HG03565 (cell line): ENCODE data around the gene NBEAL1.
"Not testable (repeated sequence)": the region's sequence is repeated elsewhere in the genome, so short reads cannot be mapped to it uniquely, and the experiment has no call there.

Source experiments
- ATAC-seq: cut with Tn5 transposase; IDR thresholded peaks from one replicate; pipeline ENCODE4 v1.9.1; 2021; ENCODE audit warnings: mild to moderate bottlenecking, moderate library complexity; ENCODE audit not compliant: unreplicated experiment

The NBEAL1 gene

GRCh38 chr2:203038586-203038985, 23.9 kb downstream of the NBEAL1 start:
- no peak for ATAC-seq

DNA sequence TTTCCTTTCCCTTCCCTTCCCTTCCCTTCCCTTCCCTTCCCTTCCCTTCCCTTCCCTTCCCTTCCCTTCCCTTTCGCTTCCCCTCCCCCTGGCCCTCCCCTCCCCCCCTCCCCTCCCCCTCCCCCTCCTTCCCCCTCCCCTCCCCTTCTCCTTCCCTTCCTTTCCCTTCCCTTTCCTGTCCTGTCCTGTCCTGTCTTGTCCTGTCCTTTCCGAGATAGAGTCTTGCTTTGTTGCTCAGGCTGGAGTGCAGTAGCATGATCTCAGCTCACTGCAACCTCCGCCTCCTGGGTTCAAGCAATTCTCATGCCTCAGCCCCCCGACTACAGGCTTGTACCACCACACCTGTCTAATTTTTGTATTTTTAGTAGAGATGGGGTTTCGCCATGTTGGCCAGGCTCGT, 24.5 kb downstream of the NBEAL1 start:
- not testable (repeated sequence) for ATAC-seq

GRCh38 chr2:203040966-203041521, 26.4 kb downstream of the NBEAL1 start:
- ATAC-seq: no peak

DNA sequence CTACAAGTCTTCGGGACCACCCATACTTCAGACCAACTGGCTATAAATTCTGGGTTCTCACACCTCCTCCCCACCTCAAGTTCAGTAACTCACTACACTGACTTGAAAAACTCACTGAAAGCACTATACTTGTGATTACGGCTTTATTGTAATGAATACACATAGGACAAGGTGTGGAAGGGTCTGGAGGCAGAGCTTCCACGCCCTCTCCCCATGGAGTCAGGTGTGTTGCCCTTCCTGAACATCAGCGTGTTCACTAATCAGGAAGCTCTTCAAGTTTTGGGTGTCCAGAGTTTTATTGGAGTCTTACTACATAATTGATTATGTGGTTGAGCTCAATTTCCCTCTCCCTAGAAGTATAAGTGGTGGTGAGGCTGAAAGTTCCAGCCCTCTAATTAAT, 27.5 kb downstream of the NBEAL1 start:
- ATAC-seq: no peak

- no peak for ATAC-seq
These were observed 28.6 kb downstream of the NBEAL1 start for GRCh38 chr2:203043226-203043625.

DNA sequence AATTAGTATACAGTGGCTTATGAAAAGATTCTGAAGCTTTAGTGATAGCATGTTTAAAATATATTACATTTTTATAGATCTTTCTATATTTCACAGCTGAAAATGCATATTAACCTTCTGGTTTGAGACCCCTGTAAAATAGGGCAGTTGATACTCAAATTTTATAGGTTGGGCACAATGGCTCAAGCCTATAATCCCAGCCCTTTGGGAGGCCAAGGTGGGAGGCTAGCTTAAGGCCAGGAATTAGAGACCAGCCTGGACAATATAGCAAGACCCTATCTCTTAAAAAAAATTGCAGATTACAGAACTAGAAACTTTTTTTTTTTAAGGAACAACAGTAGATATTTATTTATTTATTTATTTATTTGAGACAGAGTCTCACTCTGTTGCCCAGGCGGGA, 31.2 kb downstream of the NBEAL1 start:
- ATAC-seq: no peak

- ATAC-seq: no peak
These were observed 37.9 kb downstream of the NBEAL1 start for GRCh38 chr2:203052539-203052938.

DNA sequence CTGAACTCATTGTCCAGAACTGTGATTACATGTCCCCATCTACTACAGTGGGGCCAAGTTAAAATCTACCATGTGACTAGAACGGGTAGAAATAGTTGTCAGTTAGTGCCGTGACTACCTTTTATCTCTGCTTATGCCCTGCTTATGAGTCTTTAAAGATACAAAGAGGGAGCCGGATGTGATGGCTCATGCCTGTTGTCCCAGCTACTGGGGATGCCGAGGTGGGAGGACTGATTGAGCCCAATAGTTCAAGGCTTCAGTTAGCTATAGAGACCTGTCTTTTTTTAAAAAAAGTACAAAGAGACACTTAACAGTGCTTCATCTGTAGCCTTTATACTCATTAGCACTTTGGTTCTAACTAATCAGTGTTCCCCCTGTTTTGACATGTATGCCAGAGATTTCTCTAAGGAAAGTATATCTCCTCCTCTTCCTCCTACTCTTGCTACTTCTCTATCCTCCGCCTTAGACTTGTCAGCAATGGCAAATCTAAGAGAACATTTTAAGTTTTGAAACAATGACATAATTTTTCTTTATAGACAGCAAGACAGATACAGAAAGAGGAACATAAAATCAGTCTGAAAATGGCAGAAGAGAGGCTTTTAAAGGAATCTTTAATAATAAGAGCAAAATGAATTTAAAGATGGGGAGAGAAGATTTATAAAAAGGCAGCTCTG, 45.0 kb downstream of the NBEAL1 start:
- ATAC-seq: no peak

GRCh38 chr2:203061346-203061745, 46.7 kb downstream of the NBEAL1 start:
- no peak for ATAC-seq

DNA sequence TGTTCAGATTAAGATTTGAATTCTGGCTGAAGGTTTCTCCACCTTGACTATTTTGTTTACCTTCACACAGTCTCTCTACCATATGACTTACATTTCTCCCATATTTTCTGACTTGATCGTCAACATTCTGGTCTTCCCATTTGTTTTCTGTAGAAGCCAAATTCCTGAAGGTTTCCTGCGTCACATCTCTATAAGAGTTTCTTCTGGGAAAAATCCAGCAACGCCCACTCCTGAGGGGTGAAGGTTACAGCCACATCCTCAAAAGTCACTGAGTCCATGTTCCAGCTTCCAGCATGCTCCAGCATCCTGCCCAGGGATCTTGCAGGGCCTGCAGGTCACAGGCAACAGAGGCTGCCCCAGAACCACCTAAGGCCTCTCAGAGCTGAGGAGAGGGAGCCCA, 47.5 kb downstream of the NBEAL1 start:
- no peak for ATAC-seq

GRCh38 chr2:203066519-203067091, 51.9 kb downstream of the NBEAL1 start:
- ATAC-seq: not testable (repeated sequence)

- no peak for ATAC-seq
These were observed 56.0 kb downstream of the NBEAL1 start for GRCh38 chr2:203070701-203071100.

- ATAC-seq: no peak
These were observed 56.5 kb downstream of the NBEAL1 start for GRCh38 chr2:203071148-203071547.

- ATAC-seq: no peak
These were observed 57.7 kb downstream of the NBEAL1 start for GRCh38 chr2:203072371-203072770.

GRCh38 chr2:203077451-203077850, 62.8 kb downstream of the NBEAL1 start:
- no peak for ATAC-seq

DNA sequence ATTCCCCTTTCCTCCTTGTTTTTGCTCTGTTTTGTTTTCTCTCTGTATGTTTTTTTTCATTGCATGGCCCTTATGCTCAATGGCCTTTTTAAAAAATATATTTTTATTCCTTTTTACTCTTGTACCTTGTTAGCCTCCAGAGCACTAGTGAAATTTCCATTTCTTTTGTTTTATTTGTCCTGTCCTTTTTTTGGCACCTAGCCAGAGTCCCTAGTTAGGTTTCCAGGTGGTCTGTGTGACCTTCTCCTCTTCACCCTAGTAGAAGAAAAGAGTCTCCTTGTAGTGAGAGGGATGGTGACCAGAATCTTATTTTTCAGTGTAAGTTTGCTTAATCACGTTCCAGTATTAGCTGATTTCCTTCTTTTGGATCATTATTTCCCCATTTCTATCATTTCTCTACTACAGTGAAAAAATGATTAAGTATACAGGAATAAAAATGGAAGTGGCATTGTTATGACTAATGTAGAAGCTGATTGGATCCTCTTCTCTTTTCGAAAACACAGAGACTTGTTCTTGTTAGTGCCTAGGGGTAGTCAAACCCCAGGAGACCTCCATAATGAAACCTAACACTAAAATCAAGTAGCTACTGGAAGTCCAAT, 65.9 kb downstream of the NBEAL1 start:
- ATAC-seq: no peak

DNA sequence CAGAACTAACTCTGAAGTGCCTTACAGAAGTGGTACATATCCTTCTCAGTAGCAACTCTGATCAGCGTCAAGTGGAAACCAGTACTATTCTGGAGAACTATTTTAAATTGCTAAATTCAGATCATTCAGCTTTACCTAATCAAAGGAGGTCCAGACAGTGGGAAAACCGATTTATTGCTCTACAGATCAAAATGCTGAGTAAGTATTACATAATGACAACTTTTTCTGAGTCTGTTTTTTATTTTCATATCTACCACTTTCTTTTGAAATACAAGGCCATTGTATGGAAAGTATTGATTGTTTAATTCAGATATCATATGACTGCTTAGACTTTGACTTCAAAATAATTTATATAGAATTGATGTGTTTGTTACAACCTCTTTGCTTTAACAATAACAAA, 68.7 kb downstream of the NBEAL1 start:
- ATAC-seq: no peak

DNA sequence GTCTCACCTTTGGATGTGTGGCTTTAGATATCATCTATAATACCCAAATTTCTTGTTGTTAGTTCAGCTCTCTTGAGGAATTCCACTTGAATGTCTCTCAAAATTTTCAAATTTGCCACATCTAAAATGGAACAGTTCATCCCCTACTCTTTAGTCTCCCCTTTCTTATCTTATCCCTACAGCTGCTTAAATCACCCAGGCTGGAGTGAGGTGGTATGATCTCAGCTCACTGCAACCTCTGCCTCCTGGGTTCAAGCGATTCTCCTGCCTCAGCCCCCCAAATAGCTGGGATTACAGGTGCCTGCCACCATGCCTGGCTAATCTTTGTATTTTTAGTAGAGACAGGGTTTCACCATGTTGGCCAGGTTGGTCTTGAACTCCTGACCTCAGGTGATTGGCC, 71.7 kb downstream of the NBEAL1 start:
- not testable (repeated sequence) for ATAC-seq

DNA sequence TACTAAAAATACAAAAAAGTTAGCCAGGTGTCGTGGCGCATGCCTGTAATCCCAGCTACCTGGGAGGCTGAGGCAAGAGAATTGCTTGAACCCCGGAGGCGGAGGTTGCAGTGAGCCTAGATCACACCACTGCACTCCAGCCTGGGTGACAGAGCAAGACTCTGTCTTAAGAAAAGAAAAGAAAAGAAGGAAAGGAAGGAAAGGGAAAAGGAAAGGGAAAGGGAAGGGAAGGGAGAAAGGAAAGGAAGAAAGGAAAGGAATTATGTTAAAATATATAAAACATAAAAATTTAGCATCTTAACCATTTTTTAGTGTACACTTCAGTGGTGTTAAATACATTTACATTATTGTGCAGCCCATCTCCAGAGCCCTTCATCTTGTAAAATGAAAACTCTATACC, 76.0 kb downstream of the NBEAL1 start:
- ATAC-seq: not testable (repeated sequence)

- no peak for ATAC-seq
These were observed 83.1 kb downstream of the NBEAL1 start for GRCh38 chr2:203097735-203098134.

DNA sequence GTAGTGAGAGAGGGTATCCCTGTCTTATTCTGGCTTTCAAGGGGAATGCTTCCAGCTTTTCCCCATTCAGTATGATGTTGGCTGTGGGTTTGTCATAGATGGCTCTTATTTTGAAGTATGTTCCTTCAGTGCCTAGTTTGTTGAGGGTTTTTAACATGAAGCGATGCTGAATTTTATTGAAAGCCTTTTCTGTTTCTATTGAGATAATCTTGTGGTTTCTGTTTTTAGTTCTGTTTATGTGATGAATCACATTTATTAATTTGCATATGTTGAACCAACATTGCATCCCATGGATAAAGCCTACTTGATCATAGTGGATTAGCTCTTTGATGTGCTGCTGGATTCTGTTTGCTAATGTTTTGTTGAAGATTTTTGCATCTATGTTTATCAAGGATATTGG, 87.7 kb downstream of the NBEAL1 start:
- not testable (repeated sequence) for ATAC-seq

DNA sequence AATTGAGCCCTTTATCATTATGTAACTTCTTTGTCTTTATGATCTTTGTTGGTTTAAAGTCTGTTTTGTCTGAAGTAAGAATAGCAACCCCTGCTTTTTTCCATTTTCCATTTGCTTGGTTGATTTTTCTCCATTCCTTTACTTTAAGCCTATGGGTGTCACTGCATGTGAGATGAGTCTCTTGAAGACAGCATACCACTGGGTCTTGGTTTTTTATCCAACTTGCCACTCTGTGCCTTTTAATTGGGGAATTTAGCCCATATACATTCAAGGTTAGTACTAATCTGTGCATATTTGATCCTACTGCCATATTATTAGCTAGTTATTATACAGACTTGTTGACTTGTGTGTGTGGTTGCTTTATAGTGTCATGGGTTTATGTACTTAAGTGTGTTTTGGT, 89.6 kb downstream of the NBEAL1 start:
- no peak for ATAC-seq
